ENCODE data around the gene GABRR3. TPM values are rescaled to one million over a fixed set of nuclear protein-coding genes. Genes with fewer than 3 reads are reported as not detected.
A peak's percentile ranks its signal among the peaks of the same experiment; 100 is the strongest.

Gene GABRR3
- total RNA-seq, 1 experiment from 2014 or later = not detected

DNA sequence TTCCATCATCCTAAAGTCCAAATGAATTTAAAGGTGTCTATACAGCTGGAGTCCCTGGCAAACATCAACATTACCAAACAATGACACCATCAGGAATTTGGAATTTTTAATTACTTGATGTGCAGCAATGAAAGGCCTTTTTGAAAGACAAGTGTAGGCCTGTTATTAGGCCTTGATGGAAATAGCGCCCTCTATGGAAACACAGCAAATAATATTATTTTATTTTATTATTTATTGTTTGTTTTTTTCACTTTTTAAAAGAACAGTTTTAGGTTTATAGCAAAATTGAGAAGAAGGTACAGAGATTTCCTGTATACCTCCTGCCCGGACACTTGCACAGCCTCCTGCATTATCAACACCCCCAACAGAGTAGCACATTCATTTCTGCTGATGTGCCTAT, 33.7 kb upstream of the GABRR3 start:
- H4K20me1 ChIP-seq (ENCODE audit: low read length) = no peaks in the 10 kb centered on the region
- POLR2A ChIA-PET (ENCODE audit: unreplicated experiment) = no interaction called here
- no peak overlapping the region for H2AFZ ChIP-seq (ENCODE audit: low read length)
- H3K4me1 ChIP-seq (ENCODE audit: insufficient read depth, low read length) = no peaks in the 10 kb centered on the region
- no peaks in the 10 kb centered on the region for H3F3A ChIP-seq (ENCODE audit: low read length, unreplicated experiment)
- CTCF ChIA-PET = no interaction called here
- no peak overlapping the region for H3K4me3 ChIP-seq (ENCODE audit: low read length)
- no peak overlapping the region for H3K27ac ChIP-seq (ENCODE audit: low read length)
- intact Hi-C loops (cut with micrococcal nuclease) = no loop called here
- no peak for ATAC-seq
- H3K4me2 ChIP-seq (ENCODE audit: low read length) = no peak overlapping the region
- no TSS peak for BruUV-seq (replicated peaks)
- H3K9me3 ChIP-seq (ENCODE audit: low read length) = no peaks in the 10 kb centered on the region
- no peaks in the 10 kb centered on the region for H3K36me3 ChIP-seq (ENCODE audit: low read depth, low read length)
- H3K9ac ChIP-seq (ENCODE audit: low read length) = no peak overlapping the region
- TF ChIP-seq EZH2 (IDR thresholded peaks at IDR 0.05; ENCODE audit: low read length, unreplicated experiment) = no peak
- TF ChIP-seq, protein P1, sequence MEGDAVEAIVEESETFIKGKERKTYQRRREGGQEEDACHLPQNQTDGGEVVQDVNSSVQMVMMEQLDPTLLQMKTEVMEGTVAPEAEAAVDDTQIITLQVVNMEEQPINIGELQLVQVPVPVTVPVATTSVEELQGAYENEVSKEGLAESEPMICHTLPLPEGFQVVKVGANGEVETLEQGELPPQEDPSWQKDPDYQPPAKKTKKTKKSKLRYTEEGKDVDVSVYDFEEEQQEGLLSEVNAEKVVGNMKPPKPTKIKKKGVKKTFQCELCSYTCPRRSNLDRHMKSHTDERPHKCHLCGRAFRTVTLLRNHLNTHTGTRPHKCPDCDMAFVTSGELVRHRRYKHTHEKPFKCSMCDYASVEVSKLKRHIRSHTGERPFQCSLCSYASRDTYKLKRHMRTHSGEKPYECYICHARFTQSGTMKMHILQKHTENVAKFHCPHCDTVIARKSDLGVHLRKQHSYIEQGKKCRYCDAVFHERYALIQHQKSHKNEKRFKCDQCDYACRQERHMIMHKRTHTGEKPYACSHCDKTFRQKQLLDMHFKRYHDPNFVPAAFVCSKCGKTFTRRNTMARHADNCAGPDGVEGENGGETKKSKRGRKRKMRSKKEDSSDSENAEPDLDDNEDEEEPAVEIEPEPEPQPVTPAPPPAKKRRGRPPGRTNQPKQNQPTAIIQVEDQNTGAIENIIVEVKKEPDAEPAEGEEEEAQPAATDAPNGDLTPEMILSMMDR (conservative IDR thresholded peaks at IDR 0.05; ENCODE audit: low read depth, low read length) = peak; percentile 33; the same call in 1 of the 2 replicates
- peaks cover 6% of the 10 kb centered on the region; the same call in 1 of the 2 replicates for H3K27me3 ChIP-seq (ENCODE audit: low read length)
- H3K9me2 ChIP-seq (replicated peaks; ENCODE audit: low read length) = no peaks in the 10 kb centered on the region
- DNase-seq = no peak
- H3K79me2 ChIP-seq (ENCODE audit: low read length) = no peaks in the 10 kb centered on the region

DNA sequence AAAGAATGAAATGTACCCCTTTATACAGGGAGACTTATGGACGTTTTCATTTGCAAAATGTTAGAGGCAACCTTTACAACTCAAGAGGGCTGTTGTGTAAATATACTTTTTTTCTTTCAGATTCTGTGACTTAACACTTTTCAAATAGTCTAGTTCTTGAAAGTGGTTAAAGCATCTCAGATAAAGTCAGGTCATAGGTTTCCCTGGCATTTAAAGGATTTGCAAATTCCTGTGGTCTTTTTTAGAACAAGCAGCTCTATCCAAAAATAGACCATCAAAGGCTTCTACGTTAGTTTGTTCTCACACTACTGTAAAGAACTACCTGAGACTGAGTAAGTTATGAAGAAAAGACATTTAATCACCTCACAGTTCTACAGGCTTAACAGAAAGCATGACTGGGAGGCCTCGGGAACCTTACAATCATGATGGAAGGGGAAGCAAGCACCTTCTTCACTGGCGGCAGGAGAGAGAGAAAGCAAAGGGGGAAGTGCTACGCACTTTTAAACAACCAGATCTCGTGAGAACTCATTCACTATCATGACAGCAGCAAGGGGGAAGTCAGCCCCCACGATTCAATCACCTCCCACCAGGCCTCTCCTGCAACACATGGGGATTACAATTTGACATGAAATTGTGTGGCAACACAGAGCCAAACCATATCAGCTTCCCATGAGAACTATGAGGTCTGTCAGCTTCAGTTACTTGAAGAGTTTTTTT, 23.3 kb upstream of the GABRR3 start:
- no peak for DNase-seq

DNA sequence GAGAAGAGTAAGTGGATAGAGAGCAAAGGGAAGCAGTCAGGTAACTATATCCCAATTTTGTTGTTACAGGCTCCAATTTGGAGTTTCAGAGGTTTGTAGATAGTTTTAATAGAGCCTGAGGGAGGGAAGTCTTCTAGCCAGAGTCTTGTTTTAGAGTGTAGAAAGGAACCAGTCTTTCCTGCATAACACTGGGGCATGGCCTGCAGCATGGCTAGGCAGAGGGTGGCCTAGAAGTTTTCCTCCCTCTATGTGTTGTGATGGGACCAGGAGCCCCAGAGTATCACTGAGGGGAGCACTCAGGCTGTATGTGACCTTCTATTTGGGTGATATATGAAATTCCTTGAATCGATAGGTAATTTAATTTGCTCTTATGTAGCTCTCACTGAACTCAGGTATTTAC, 22.5 kb upstream of the GABRR3 start:
- H3K79me2 ChIP-seq (ENCODE audit: low read length) = no peaks in the 10 kb centered on the region
- H3F3A ChIP-seq (ENCODE audit: low read length, unreplicated experiment) = no peaks in the 10 kb centered on the region
- no peak overlapping the region for H3K9ac ChIP-seq (ENCODE audit: low read length)
- H3K4me2 ChIP-seq (ENCODE audit: low read length) = no peak overlapping the region
- no peaks in the 10 kb centered on the region for H3K9me3 ChIP-seq (ENCODE audit: low read length)
- no peak overlapping the region for H2AFZ ChIP-seq (ENCODE audit: low read length)
- H3K27me3 ChIP-seq (ENCODE audit: low read length) = peaks cover 14% of the 10 kb centered on the region; the same call in 1 of the 2 replicates
- DNase-seq (no peak), ATAC-seq (no peak)
- TF ChIP-seq EZH2 (IDR thresholded peaks at IDR 0.05; ENCODE audit: low read length, unreplicated experiment) (no peak), EZH2phosphoT487 (IDR thresholded peaks at IDR 0.05; ENCODE audit: borderline replicate concordance, low read length) (no peak)
- TF ChIP-seq, protein P1 (conservative IDR thresholded peaks at IDR 0.05; ENCODE audit: low read depth, low read length) = no peak
- ChIA-PET POLR2A (ENCODE audit: unreplicated experiment) (no interaction called here), CTCF (no interaction called here)
- intact Hi-C loops (cut with micrococcal nuclease) = no loop called here
- H3K4me3 ChIP-seq (ENCODE audit: low read length) = no peak overlapping the region
- H3K4me1 ChIP-seq (ENCODE audit: insufficient read depth, low read length) = no peaks in the 10 kb centered on the region
- H3K36me3 ChIP-seq (ENCODE audit: low read depth, low read length) = no peaks in the 10 kb centered on the region
- no TSS peak for BruUV-seq (replicated peaks)
- no peak overlapping the region for H3K27ac ChIP-seq (ENCODE audit: low read length)
- no peaks in the 10 kb centered on the region for H4K20me1 ChIP-seq (ENCODE audit: low read length)
- H3K9me2 ChIP-seq (replicated peaks; ENCODE audit: low read length) = no peaks in the 10 kb centered on the region

More for the DNA sequence above, 23.3 kb upstream of the GABRR3 start:
- TF ChIP-seq EZH2 (IDR thresholded peaks at IDR 0.05; ENCODE audit: low read length, unreplicated experiment) = no peak
- TF ChIP-seq, protein P1 (conservative IDR thresholded peaks at IDR 0.05; ENCODE audit: low read depth, low read length) = no peak
- TF ChIP-seq EZH2phosphoT487 (IDR thresholded peaks at IDR 0.05; ENCODE audit: borderline replicate concordance, low read length) = no peak
- intact Hi-C loops (cut with micrococcal nuclease) = no loop called here
- Histone ChIP-seq H3K4me3 (ENCODE audit: low read length) (no peak overlapping the region), H3K79me2 (ENCODE audit: low read length) (no peaks in the 10 kb centered on the region), H3K36me3 (ENCODE audit: low read depth, low read length) (no peaks in the 10 kb centered on the region), H3K9ac (ENCODE audit: low read length) (no peak overlapping the region), H3K4me1 (ENCODE audit: insufficient read depth, low read length) (no peaks in the 10 kb centered on the region), H3K4me2 (ENCODE audit: low read length) (no peak overlapping the region), H3K27me3 (ENCODE audit: low read length) (peaks cover 14% of the 10 kb centered on the region; the same call in 1 of the 2 replicates), H3K9me3 (ENCODE audit: low read length) (no peaks in the 10 kb centered on the region), H3F3A (ENCODE audit: low read length, unreplicated experiment) (no peaks in the 10 kb centered on the region), H3K27ac (ENCODE audit: low read length) (no peak overlapping the region), H3K9me2 (replicated peaks; ENCODE audit: low read length) (no peaks in the 10 kb centered on the region), H4K20me1 (ENCODE audit: low read length) (no peaks in the 10 kb centered on the region), H2AFZ (ENCODE audit: low read length) (no peak overlapping the region)
- ChIA-PET POLR2A (ENCODE audit: unreplicated experiment) (no interaction called here), CTCF (no interaction called here)
- no TSS peak for BruUV-seq (replicated peaks)
- no peak for ATAC-seq

Measured in PC-3 (cell line).